WTC11 (cell line): ENCODE data around the gene DHDDS. TPM values are rescaled to one million over a fixed set of nuclear protein-coding genes. Genes with fewer than 3 reads are reported as not detected.
A peak's percentile ranks its signal among the peaks of the same experiment; 100 is the strongest.
"Not testable (repeated sequence)": the region's sequence is repeated elsewhere in the genome, so short reads cannot be mapped to it uniquely, and the experiment has no call there.

Experiments
- ATAC-seq: fragments of 200-7000 bp; cut with Tn5 transposase; 2 replicates; pipeline ENCODE4 v1.10.0; 2021; ENCODE audit warnings: mild to moderate bottlenecking, moderate library complexity
- CTCF ChIA-PET: fragments of 300-600 bp; sonication (Branson Sonifier 250); formaldehyde crosslinking; loops from one replicate; lab custom pipeline; 2021; ENCODE audit warnings: antibody characterized with exemption; lab: Charles Lee
- POLR2A ChIA-PET: fragments of 350-600 bp; sonication (Branson Sonifier 250); formaldehyde crosslinking; loops from one replicate; lab custom pipeline; 2021; ENCODE audit warnings: antibody characterized with exemption; lab: Charles Lee
- DNase-seq: peaks from one replicate; pipeline ENCODE4 v3.0.0; 2021; ENCODE audit warnings: low spot score
- H3K27ac Mint-ChIP-seq: 2 replicates; pipeline ENCODE4 v1.8.0; 2021; ENCODE audit warnings: mixed read lengths
- H3K27me3 Mint-ChIP-seq: 2 replicates; pipeline ENCODE4 v1.8.0; 2021; ENCODE audit warnings: low read depth, mild to moderate bottlenecking, moderate library complexity, mixed read lengths
- H3K36me3 Mint-ChIP-seq: 2 replicates; pipeline ENCODE4 v1.8.0; 2021; ENCODE audit warnings: mixed read lengths
- H3K4me1 Mint-ChIP-seq: 2 replicates; pipeline ENCODE4 v1.8.0; 2022; ENCODE audit warnings: mixed read lengths
- H3K4me3 Mint-ChIP-seq: 2 replicates; pipeline ENCODE4 v1.8.0; 2021; ENCODE audit warnings: mild to moderate bottlenecking, moderate library complexity, mixed read lengths
- H3K9me3 Mint-ChIP-seq: 2 replicates; pipeline ENCODE4 v1.8.0; 2021; ENCODE audit warnings: mixed read lengths
- EMX1 ChIP-seq: fragments of 250-450 bp; sonication (Bioruptor Pico); IDR thresholded peaks from 2 replicates; pipeline ENCODE4 v1.8.0; 2021; ENCODE audit warnings: mild to moderate bottlenecking
- GABPB1 ChIP-seq: sonication (generic); formaldehyde crosslinking; IDR thresholded peaks from 2 replicates; pipeline ENCODE4 v1.8.1; 2023; ENCODE audit warnings: mild to moderate bottlenecking, missing genetic modification reagents
- GRHL2 ChIP-seq: fragments of 250-450 bp; sonication (Bioruptor Pico); IDR thresholded peaks from 2 replicates; pipeline ENCODE4 v1.8.0; 2022; ENCODE audit warnings: mild to moderate bottlenecking, moderate library complexity; ENCODE audit not compliant: insufficient replicate concordance, severe bottlenecking
- GTF2I ChIP-seq: fragments of 250-450 bp; sonication (Bioruptor Pico); conservative IDR thresholded peaks from 2 replicates; pipeline ENCODE4 v1.4.0; 2021; ENCODE audit warnings: mild to moderate bottlenecking
- JAZF1 ChIP-seq: fragments of 250-450 bp; sonication (Bioruptor Pico); IDR thresholded peaks from 2 replicates; pipeline ENCODE4 v1.9.0; 2021; ENCODE audit warnings: moderate library complexity, mild to moderate bottlenecking, inconsistent platforms
- KAT7 ChIP-seq: sonication (generic); formaldehyde crosslinking; IDR thresholded peaks from 2 replicates; pipeline ENCODE4 v1.8.1; 2023; ENCODE audit warnings: missing genetic modification reagents, mild to moderate bottlenecking, borderline replicate concordance
- MYBL2 ChIP-seq: sonication (generic); formaldehyde crosslinking; IDR thresholded peaks from 2 replicates; pipeline ENCODE4 v1.8.1; 2023; ENCODE audit warnings: mild to moderate bottlenecking, moderate library complexity, missing genetic modification reagents
- NFYB ChIP-seq: sonication (generic); formaldehyde crosslinking; conservative IDR thresholded peaks from 2 replicates; pipeline ENCODE4 v1.8.0; 2022; ENCODE audit warnings: low read depth, missing genetic modification reagents
- SMAD3 ChIP-seq: sonication (generic); formaldehyde crosslinking; IDR thresholded peaks from 2 replicates; pipeline ENCODE4 v1.8.0; 2022; ENCODE audit warnings: missing genetic modification reagents, mild to moderate bottlenecking, borderline replicate concordance
- TEAD4 ChIP-seq: sonication (generic); formaldehyde crosslinking; IDR thresholded peaks from 2 replicates; pipeline ENCODE4 v1.8.0; 2022; ENCODE audit warnings: mild to moderate bottlenecking, missing genetic modification reagents
- ZNF121 ChIP-seq: sonication (generic); formaldehyde crosslinking; IDR thresholded peaks from 2 replicates; pipeline ENCODE4 v1.8.0; 2023; ENCODE audit warnings: missing genetic modification reagents
- ZNF317 ChIP-seq: sonication (generic); formaldehyde crosslinking; IDR thresholded peaks from 2 replicates; pipeline ENCODE4 v1.8.1; 2023; ENCODE audit warnings: low read depth, mild to moderate bottlenecking, moderate library complexity, missing genetic modification reagents, borderline replicate concordance
- ZNF671 ChIP-seq: fragments of 250-450 bp; sonication (Bioruptor Pico); IDR thresholded peaks from 2 replicates; pipeline ENCODE4 v1.8.0; 2021; ENCODE audit warnings: mild to moderate bottlenecking
- total RNA-seq: library from RNA; stranded (reverse); gene quantifications from 3 replicates; pipeline ENCODE4 v1.2.3, GENCODE V29; 2021
- TF ChIP-seq, protein P1 (sequence below): sonication (generic); formaldehyde crosslinking; IDR thresholded peaks from 2 replicates; pipeline ENCODE4 v1.8.0; 2022; ENCODE audit warnings: missing genetic modification reagents
- TF ChIP-seq, protein P2 (sequence below): sonication (generic); formaldehyde crosslinking; IDR thresholded peaks from 2 replicates; pipeline ENCODE4 v1.8.1; 2023; ENCODE audit warnings: mild to moderate bottlenecking, moderate library complexity, missing genetic modification reagents
- TF ChIP-seq, protein P3 (sequence below): sonication (generic); formaldehyde crosslinking; IDR thresholded peaks from 2 replicates; pipeline ENCODE4 v1.8.0; 2023; ENCODE audit warnings: missing genetic modification reagents
- TF ChIP-seq, protein P4 (sequence below): fragments of 250-450 bp; sonication (Bioruptor Pico); conservative IDR thresholded peaks from 2 replicates; pipeline ENCODE4 v1.9.0; 2021; ENCODE audit warnings: mild to moderate bottlenecking
- TF ChIP-seq, protein P5 (sequence below): sonication (generic); formaldehyde crosslinking; IDR thresholded peaks from 2 replicates; pipeline ENCODE4 v1.8.0; 2022; ENCODE audit warnings: mild to moderate bottlenecking, missing genetic modification reagents
- TF ChIP-seq, protein P6 (sequence below): fragments of 250-450 bp; sonication (Bioruptor Pico); IDR thresholded peaks from 2 replicates; pipeline ENCODE4 v1.8.0; 2021; ENCODE audit warnings: mild to moderate bottlenecking
- TF ChIP-seq, protein P7 (sequence below): fragments of 250-450 bp; sonication (Bioruptor Pico); IDR thresholded peaks from 2 replicates; pipeline ENCODE4 v2.1.2; 2022; ENCODE audit warnings: mild to moderate bottlenecking, moderate library complexity

Gene DHDDS
- total RNA-seq, 1 experiment from 2014 or later: 55.4 TPM

DNA sequence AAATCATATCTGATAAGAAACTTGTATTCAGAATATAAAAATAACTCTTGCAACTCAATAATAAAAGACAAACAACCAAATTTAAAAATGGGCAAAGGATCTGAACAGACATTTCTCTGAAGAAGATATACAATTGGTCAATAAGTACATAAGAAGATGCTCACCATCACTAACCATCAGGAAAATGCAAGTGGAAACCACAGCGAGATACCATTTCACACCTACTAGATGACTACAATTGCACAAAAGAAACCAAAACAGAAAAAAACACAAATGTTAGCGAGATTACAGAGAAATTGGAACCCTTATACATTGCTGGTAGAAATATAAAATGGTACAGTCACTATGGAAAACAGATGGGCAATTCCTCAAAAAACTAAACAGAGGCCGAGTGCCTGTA lies 48.0 kb upstream of the DHDDS start (continued):
- TF ChIP-seq, protein P1, sequence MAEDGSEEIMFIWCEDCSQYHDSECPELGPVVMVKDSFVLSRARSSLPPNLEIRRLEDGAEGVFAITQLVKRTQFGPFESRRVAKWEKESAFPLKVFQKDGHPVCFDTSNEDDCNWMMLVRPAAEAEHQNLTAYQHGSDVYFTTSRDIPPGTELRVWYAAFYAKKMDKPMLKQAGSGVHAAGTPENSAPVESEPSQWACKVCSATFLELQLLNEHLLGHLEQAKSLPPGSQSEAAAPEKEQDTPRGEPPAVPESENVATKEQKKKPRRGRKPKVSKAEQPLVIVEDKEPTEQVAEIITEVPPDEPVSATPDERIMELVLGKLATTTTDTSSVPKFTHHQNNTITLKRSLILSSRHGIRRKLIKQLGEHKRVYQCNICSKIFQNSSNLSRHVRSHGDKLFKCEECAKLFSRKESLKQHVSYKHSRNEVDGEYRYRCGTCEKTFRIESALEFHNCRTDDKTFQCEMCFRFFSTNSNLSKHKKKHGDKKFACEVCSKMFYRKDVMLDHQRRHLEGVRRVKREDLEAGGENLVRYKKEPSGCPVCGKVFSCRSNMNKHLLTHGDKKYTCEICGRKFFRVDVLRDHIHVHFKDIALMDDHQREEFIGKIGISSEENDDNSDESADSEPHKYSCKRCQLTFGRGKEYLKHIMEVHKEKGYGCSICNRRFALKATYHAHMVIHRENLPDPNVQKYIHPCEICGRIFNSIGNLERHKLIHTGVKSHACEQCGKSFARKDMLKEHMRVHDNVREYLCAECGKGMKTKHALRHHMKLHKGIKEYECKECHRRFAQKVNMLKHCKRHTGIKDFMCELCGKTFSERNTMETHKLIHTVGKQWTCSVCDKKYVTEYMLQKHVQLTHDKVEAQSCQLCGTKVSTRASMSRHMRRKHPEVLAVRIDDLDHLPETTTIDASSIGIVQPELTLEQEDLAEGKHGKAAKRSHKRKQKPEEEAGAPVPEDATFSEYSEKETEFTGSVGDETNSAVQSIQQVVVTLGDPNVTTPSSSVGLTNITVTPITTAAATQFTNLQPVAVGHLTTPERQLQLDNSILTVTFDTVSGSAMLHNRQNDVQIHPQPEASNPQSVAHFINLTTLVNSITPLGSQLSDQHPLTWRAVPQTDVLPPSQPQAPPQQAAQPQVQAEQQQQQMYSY (CRISPR knock-in tag): no peak
- TF ChIP-seq, protein P2, sequence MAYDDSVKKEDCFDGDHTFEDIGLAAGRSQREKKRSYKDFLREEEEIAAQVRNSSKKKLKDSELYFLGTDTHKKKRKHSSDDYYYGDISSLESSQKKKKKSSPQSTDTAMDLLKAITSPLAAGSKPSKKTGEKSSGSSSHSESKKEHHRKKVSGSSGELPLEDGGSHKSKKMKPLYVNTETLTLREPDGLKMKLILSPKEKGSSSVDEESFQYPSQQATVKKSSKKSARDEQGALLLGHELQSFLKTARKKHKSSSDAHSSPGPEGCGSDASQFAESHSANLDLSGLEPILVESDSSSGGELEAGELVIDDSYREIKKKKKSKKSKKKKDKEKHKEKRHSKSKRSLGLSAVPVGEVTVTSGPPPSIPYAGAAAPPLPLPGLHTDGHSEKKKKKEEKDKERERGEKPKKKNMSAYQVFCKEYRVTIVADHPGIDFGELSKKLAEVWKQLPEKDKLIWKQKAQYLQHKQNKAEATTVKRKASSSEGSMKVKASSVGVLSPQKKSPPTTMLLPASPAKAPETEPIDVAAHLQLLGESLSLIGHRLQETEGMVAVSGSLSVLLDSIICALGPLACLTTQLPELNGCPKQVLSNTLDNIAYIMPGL: no peak
- TF ChIP-seq ZNF317 (no peak), MYBL2 (CRISPR knock-in tag) (no peak)

DNA sequence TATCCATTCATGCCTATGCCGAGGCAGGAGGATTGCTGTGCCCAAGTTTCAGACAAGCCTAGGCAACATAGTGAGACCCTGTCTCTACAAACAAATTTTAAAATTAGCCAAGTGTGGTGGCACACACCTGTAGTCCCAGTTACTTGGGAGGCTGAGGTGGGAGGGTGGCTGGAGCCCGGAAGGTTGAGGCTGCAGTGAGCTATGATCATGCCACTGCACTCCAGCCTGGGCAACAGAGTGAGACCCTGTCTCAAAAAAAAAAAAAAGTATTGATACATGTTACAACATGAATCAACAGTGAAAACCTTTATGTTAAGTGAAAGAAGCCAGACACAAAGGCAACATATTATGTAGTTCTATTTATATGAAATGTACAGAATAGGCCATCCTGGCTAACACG lies 47.1 kb upstream of the DHDDS start:
- H3K4me1 Mint-ChIP-seq, H3K36me3 Mint-ChIP-seq, H3K4me3 Mint-ChIP-seq, POLR2A ChIA-PET, H3K9me3 Mint-ChIP-seq, H3K27me3 Mint-ChIP-seq, DNase-seq, H3K27ac Mint-ChIP-seq, ATAC-seq: not testable (repeated sequence)
- CTCF ChIA-PET: interaction anchor here (0.6 to 1.4 kb wide), 6 partner anchors 14 to 288 kb away, joined by 3 to 7 read pairs (median 3); no protein-coding TSS in a partner anchor
- peak; percentile 53; the same call in 1 of the 2 replicates for TF ChIP-seq ZNF121

DNA sequence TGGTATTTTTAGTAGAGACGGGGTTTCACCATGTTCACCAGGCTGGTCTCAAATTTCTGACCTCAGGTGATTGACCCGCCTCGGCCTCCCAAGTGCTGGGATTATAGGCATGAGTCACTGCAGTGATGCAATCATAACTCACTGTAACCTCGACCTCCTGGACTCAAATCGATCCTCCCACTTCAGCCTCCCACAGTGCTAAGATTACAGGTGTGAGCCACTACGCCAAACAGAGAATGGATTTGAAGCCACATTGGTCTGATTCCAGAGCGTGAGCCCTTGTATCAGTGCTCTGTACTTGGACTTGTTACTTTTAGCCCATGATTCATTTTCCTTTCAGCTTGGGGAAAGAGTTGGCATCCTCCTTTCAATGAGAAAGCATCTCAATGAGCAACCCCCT lies 44.7 kb upstream of the DHDDS start:
- CTCF ChIA-PET: no interaction called here

DNA sequence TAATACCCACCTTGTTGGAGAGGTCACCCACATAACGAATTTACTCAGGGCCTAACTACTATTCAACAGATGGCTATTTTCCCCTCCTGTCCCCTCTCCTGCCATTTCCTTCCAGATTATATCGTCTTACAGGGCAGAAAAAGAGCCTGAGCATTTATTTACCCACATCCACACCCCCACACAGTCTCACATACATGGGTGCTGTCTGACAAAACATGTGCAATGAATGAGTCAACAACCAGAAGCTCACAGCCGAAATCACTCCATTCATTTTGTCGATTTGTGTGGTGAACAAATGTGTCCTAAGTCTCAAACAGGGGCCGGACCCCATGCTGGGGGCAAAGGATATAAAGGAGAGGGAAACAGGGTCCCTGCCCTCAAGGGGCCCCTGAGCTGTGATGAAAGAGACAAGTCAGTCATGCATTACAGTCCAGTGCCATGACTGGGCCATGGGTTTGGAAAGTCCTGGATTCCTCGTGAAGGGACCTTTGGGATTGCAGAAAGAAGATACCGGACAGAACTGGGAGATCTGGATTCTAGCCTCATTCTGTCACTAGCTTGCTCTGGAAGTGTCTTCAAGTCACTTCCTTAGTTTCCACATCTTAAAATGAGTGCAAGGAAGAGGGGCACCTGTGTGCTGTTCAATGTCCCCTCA lies 43.2 kb upstream of the DHDDS start:
- Mint-ChIP-seq H3K27me3 (no peaks in the 10 kb centered on the region), H3K4me1 (peaks cover 23% of the 10 kb centered on the region), H3K9me3 (no peaks in the 10 kb centered on the region), H3K27ac (no peak overlapping the region), H3K36me3 (no peaks in the 10 kb centered on the region), H3K4me3 (no peak overlapping the region)
- POLR2A ChIA-PET: no interaction called here
- ATAC-seq (no peak), DNase-seq (no peak)
- CTCF ChIA-PET: interaction anchor here (3.5 to 3.7 kb wide), 2 partner anchors 28 to 104 kb away, joined by 43 to 81 read pairs; no protein-coding TSS in a partner anchor
- no peak for TF ChIP-seq GRHL2 (CRISPR knock-in tag)
- no peak for TF ChIP-seq EMX1 (CRISPR knock-in tag)
- TF ChIP-seq, protein P3, sequence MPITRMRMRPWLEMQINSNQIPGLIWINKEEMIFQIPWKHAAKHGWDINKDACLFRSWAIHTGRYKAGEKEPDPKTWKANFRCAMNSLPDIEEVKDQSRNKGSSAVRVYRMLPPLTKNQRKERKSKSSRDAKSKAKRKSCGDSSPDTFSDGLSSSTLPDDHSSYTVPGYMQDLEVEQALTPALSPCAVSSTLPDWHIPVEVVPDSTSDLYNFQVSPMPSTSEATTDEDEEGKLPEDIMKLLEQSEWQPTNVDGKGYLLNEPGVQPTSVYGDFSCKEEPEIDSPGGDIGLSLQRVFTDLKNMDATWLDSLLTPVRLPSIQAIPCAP: no peak
- TF ChIP-seq ZNF671 (CRISPR knock-in tag): no peak
- no peak for TF ChIP-seq TEAD4 (CRISPR knock-in tag)
- TF ChIP-seq JAZF1 (CRISPR knock-in tag): no peak
- TF ChIP-seq, protein P4, sequence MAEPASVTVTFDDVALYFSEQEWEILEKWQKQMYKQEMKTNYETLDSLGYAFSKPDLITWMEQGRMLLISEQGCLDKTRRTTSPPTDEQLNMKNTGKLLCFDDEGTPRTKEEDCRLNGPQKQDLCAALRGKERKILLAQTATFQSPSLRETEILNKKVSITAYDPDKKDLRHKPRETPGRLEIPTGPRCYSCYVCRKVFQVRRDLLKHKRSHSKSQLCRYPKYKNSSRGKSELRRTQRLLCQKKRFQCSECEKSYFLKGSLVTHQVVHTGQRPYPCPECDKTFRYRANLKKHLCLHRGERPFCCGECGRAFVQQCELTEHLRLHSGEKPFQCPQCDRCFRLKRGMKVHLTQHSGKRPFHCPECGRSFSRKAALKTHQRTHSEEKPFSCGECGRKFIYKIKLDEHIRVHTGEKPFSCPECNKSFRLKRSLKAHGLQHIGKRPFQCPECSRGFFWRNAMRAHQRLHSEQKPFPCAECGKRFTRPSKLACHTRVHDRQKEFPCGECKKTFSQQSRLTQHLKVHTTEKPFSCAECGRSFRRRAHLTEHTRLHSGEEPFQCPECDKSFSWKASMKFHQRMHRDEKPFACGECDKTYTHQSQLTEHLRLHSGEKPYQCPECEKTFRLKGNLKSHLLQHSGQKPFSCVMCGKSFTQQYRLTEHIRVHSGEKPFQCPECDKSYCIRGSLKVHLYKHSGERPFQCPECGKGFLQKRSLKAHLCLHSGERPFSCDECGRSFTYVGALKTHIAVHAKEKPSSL (CRISPR knock-in tag): no peak
- no peak for TF ChIP-seq GTF2I (CRISPR knock-in tag)
- TF ChIP-seq, protein P5, sequence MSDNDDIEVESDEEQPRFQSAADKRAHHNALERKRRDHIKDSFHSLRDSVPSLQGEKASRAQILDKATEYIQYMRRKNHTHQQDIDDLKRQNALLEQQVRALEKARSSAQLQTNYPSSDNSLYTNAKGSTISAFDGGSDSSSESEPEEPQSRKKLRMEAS (CRISPR knock-in tag): no peak
- TF ChIP-seq KAT7 (CRISPR knock-in tag): no peak
- TF ChIP-seq, protein P6, sequence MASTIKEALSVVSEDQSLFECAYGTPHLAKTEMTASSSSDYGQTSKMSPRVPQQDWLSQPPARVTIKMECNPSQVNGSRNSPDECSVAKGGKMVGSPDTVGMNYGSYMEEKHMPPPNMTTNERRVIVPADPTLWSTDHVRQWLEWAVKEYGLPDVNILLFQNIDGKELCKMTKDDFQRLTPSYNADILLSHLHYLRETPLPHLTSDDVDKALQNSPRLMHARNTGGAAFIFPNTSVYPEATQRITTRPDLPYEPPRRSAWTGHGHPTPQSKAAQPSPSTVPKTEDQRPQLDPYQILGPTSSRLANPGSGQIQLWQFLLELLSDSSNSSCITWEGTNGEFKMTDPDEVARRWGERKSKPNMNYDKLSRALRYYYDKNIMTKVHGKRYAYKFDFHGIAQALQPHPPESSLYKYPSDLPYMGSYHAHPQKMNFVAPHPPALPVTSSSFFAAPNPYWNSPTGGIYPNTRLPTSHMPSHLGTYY (CRISPR knock-in tag): no peak
- TF ChIP-seq, protein P7, sequence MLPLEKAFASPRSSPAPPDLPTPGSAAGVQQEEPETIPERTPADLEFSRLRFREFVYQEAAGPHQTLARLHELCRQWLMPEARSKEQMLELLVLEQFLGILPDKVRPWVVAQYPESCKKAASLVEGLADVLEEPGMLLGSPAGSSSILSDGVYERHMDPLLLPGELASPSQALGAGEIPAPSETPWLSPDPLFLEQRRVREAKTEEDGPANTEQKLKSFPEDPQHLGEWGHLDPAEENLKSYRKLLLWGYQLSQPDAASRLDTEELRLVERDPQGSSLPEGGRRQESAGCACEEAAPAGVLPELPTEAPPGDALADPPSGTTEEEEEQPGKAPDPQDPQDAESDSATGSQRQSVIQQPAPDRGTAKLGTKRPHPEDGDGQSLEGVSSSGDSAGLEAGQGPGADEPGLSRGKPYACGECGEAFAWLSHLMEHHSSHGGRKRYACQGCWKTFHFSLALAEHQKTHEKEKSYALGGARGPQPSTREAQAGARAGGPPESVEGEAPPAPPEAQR: no peak
- no peak for TF ChIP-seq SMAD3 (CRISPR knock-in tag)

More for the DNA sequence above, 44.7 kb upstream of the DHDDS start:
- POLR2A ChIA-PET: no interaction called here
- TF ChIP-seq GABPB1 (CRISPR knock-in tag) (peak; percentile 97), NFYB (CRISPR knock-in tag) (no peak)
- ATAC-seq (no peak), DNase-seq (no peak)
- Mint-ChIP-seq H3K36me3 (no peaks in the 10 kb centered on the region), H3K4me1 (peaks cover 19% of the 10 kb centered on the region), H3K27ac (no peak overlapping the region), H3K4me3 (no peak overlapping the region), H3K9me3 (no peaks in the 10 kb centered on the region), H3K27me3 (no peaks in the 10 kb centered on the region)
